ENCODE measurements around the gene PDSS2.

PDSS2 gene

DNA sequence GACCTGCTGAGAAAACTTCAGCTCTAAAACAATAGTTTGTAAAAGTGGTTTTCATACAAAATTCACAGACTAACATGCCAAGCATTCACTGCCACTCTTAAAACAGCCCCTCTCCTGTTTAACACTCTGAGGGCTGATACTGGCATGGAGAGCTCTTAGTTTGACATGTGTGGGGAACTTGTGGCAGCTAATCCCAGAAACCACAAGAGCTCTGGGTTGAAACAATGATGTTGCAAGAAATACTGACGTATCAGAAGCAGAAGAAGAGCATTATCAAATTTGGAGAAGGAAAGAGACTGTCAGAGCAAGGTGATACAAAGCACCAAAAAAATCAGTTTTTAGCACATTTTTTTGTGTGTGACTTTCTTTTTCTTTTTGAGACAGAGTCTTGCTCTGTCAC is 349.2 kb downstream of the PDSS2 start:
- peak; percentile 28 for DNase-seq

DNA sequence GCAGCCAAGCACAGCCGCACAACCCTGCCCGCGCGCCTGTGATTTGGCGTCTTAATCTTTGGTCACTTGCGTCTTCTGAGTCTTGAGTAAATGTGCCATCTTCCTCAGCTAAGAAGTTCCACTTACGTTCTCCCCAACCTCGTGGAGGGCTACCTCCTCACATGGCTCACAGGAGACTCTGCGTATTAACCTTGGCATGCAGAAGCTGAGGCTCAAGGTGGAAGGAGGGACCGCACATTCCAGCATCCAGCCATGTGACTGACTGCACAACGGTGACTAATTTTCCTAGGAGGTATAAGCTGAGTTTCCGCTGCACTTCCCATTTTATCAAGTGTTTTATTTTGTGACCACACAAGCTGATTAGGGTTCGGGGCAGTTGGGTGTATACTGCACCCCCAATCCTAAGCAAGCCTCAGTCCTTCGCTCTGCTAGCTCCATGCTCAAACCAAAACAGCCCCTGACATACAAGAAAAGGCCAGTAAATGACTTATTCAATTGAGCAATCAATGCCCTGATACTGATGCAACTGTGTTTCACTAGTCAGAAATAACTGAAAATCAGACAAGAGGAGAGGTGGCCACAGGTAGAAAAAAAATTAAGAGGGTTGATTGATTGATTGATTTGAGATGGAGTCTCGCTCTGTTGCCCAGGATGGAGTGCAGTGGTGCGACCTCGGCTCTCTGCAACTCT is 351.0 kb downstream of the PDSS2 start:
- DNase-seq, result no peak

- no peak for DNase-seq
Measured at GRCh38 chr6:107107791-107108190, 351.6 kb downstream of the PDSS2 start.

DNA sequence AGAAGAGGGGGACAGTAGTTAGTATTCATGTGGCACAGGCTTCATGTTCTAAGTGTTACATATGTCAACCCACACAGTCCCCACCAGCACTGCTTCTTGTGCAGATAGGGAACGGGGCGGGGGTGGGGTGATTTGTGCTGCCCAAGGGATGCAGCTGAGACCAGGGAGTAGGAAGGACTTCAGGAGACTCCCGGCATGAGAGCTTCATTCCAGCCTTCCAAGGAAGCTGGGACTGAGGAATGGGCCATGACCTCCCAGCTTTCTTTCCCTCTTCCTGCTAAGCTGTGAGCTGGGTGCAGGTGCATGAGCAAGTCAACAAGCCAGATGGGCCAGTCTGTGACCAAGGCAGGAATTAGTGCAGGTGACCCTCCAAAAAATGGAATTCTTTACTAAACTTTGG is 353.2 kb downstream of the PDSS2 start:
- DNase-seq, result no peak

DNA sequence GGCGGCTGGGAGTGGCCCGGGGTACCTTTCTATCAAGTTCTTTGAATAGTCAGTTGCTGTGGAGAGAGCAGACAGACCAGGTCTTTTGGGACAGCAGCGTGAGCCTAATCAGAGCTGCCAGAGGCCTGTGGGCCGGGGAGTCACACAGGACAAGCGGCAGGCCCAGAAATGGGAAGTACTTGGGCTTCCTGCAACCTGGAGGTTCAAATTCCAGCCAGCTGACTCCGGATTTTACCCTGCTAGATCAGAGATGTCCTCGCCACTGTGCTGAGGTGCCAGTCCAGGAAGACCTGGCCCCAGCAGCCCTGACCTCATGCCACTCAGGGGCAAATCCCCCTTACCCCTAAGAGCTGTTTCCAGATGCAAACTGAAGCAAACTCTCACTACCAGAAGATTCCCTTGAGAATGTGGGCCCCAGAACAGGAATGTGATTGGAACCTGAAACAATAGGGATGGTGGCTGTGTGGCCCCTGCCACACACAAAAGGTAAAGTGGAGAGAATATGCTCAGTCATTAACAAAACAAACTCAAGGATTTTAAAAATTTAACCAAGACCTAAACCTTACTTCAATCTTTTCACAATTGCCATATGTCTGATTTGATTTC is 353.8 kb downstream of the PDSS2 start:
- DNase-seq, result no peak

GRCh38 chr6:107103082-107103481 is 356.3 kb downstream of the PDSS2 start:
- no peak for DNase-seq
